ENCODE results near the gene DCAF6.
A peak's percentile ranks its signal among the peaks of the same experiment; 100 is the strongest.

The DCAF6 gene

DNA sequence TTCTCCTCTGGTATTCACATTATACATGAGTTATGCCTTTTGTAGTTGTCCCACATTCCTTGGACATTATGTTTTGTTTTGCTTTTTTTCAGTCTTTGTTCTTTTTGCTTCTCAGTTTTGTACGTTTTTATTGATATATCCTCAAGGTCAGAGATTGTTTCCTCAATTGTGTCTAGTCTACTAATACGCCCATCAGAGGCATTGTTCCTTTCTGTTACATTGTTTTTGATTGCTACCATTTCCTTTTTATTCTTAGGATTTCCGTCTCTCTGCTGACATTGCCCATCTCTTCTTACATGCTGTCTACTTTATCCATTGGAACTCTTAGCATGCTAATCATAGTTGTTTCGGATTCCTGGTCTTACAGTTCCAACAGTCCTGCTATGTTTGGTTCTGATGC, 28.2 kb downstream of the DCAF6 start:
- DNase-seq (ENCODE audit: low read depth), result no peak
- no peak for TF ChIP-seq CTCF (IDR thresholded peaks at IDR 0.05; ENCODE audit: low read depth, low read length, missing control alignments)
- in situ Hi-C loops (cut with HindIII; ENCODE audit: low sequenced_read_pairs), result no loop called here
- H3K4me3 ChIP-seq (ENCODE audit: low read depth, low read length), result no peak overlapping the region

- DNase-seq (ENCODE audit: low read depth), result no peak
- no peak overlapping the region for H3K4me3 ChIP-seq (ENCODE audit: low read depth, low read length)
- in situ Hi-C loops (cut with HindIII; ENCODE audit: low sequenced_read_pairs), result no loop called here
- TF ChIP-seq CTCF (IDR thresholded peaks at IDR 0.05; ENCODE audit: low read depth, low read length, missing control alignments), result no peak
Measured at GRCh38 chr1:167966050-167966449, 29.6 kb downstream of the DCAF6 start.

DNA sequence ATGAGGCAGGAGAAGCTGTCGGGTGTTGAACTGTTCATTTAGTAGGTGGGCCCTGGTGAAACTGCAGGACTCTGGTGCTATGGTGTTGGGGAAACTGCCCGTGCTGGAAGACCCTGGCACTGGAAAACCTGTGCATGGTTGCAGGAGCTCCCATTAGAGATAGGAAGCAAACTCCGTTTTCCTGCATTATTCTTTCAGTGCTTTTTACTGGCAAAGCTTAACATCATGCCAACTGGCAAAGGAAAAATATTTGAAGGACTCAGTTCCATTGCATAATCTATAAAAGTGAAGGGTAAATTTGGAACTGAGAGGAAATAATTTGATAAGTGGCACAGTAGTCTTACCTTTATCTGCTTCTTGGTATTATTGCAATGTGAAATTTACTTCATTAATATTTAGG, 32.1 kb downstream of the DCAF6 start:
- no peak overlapping the region for H3K4me3 ChIP-seq (ENCODE audit: low read depth, low read length)
- in situ Hi-C loops (cut with HindIII; ENCODE audit: low sequenced_read_pairs), result no loop called here
- no peak for TF ChIP-seq CTCF (IDR thresholded peaks at IDR 0.05; ENCODE audit: low read depth, low read length, missing control alignments)
- DNase-seq (ENCODE audit: low read depth), result no peak

DNA sequence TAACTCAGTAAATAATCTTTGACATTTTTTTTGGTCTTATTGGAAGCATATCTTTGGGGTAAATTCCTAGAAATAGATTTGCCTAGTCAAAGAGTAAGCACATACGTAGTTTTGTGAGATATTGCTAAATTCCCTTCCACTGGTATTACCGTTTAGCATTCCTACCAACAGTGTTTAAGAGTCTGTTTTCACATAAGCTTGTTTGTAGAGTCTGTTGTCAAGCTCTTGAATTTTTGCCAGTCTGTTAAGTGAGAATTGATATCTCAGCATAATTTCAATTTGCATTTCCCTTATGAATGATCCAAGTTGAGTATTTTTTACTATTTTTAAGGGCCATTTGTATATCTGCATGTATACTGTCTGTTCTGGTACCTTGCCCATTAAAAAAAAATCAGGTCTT, 37.3 kb downstream of the DCAF6 start:
- H3K4me3 ChIP-seq (ENCODE audit: low read depth, low read length), result no peak overlapping the region
- in situ Hi-C loops (cut with HindIII; ENCODE audit: low sequenced_read_pairs), result no loop called here
- no peak for DNase-seq (ENCODE audit: low read depth)
- no peak for TF ChIP-seq CTCF (IDR thresholded peaks at IDR 0.05; ENCODE audit: low read depth, low read length, missing control alignments)

DNA sequence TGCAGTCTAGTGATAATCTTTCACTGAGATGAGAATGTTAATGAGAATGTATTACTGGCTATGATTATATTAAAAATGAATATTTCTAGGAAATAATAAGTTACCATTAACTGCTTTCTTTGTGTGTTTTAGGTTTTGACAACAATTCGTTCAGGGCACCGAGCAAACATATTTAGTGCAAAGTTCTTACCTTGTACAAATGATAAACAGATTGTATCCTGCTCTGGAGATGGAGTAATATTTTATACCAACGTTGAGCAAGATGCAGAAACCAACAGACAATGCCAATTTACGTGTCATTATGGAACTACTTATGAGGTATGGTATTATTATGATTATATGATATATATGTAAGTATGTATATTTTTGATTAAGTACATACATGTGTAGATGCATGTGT, 38.2 kb downstream of the DCAF6 start:
- DNase-seq (ENCODE audit: low read depth), result no peak
- in situ Hi-C loops (cut with HindIII; ENCODE audit: low sequenced_read_pairs), result no loop called here
- TF ChIP-seq CTCF (IDR thresholded peaks at IDR 0.05; ENCODE audit: low read depth, low read length, missing control alignments), result no peak
- no peak overlapping the region for H3K4me3 ChIP-seq (ENCODE audit: low read depth, low read length)

- no peak overlapping the region for H3K4me3 ChIP-seq (ENCODE audit: low read depth, low read length)
- in situ Hi-C loops (cut with HindIII; ENCODE audit: low sequenced_read_pairs), result no loop called here
- no peak for DNase-seq (ENCODE audit: low read depth)
- TF ChIP-seq CTCF (IDR thresholded peaks at IDR 0.05; ENCODE audit: low read depth, low read length, missing control alignments), result no peak
Measured at GRCh38 chr1:167977245-167977644, 40.8 kb downstream of the DCAF6 start.

GRCh38 chr1:167981933-167982332, 45.5 kb downstream of the DCAF6 start:
- H3K4me3 ChIP-seq (ENCODE audit: low read depth, low read length), result no peak overlapping the region
- no peak for TF ChIP-seq CTCF (IDR thresholded peaks at IDR 0.05; ENCODE audit: low read depth, low read length, missing control alignments)
- in situ Hi-C loops (cut with HindIII; ENCODE audit: low sequenced_read_pairs), result no loop called here
- DNase-seq (ENCODE audit: low read depth), result peak; percentile 11

Measured in astrocyte of the cerebellum (primary cell).